LNCaP clone FGC (cell line): ENCODE measurements around the gene SCART1.

Experiments
- DNase-seq: peaks from one replicate; pipeline ENCODE4 v3.0.0-alpha.2; 2011; ENCODE audit warnings: low read depth
- H3K4me3 ChIP-seq: 2 replicates; pipeline ENCODE4 v1.5.1; 2011; ENCODE audit warnings: mild to moderate bottlenecking, low read depth, low read length, control low read depth
- TF ChIP-seq, protein P1 (sequence below): IDR thresholded peaks from 2 replicates; pipeline ENCODE4 v1.5.1; 2012; ENCODE audit warnings: mild to moderate bottlenecking; ENCODE audit not compliant: control insufficient read depth, insufficient read depth; ENCODE audit errors: extremely low read depth

The SCART1 gene

DNA sequence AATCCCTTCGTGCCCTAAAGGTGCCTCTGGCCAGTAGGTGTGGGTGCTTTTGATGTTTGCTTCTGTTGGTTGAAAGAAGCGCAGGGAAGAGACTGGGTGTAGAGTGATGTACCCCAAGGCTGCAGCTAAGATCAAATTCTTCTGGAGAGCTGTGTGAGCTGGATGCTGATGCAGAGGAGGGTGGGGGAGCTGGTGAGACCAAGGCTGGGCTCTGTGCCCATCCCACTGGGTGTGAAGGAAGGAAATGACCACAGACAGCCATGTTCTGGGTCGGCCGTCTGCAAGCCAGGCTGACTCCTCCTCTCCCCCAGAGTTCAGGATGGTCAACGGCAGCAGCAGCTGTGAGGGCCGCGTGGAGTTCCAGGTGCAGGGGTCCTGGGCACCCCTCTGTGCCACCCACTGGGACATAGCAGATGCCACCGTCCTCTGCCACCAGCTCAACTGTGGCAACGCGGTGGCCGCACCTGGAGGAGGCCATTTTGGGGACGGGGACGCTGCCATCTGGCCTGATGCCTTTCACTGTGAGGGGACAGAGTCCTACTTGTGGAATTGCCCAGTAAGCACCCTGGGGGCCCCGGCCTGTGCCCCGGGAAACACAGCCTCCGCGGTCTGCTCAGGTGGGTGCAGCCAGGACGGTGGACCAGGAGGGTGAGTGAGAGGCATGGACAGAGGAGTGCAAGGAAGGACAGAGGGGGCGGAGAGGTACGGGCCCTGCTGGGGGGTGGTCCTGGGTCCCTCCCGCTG, 5.1 kb downstream of the SCART1 start:
- H3K4me3 ChIP-seq: no peak overlapping the region
- TF ChIP-seq, protein P1, sequence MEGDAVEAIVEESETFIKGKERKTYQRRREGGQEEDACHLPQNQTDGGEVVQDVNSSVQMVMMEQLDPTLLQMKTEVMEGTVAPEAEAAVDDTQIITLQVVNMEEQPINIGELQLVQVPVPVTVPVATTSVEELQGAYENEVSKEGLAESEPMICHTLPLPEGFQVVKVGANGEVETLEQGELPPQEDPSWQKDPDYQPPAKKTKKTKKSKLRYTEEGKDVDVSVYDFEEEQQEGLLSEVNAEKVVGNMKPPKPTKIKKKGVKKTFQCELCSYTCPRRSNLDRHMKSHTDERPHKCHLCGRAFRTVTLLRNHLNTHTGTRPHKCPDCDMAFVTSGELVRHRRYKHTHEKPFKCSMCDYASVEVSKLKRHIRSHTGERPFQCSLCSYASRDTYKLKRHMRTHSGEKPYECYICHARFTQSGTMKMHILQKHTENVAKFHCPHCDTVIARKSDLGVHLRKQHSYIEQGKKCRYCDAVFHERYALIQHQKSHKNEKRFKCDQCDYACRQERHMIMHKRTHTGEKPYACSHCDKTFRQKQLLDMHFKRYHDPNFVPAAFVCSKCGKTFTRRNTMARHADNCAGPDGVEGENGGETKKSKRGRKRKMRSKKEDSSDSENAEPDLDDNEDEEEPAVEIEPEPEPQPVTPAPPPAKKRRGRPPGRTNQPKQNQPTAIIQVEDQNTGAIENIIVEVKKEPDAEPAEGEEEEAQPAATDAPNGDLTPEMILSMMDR: no peak
- DNase-seq: no peak

GRCh38 chr10:133459454-133460207, 5.9 kb downstream of the SCART1 start:
- TF ChIP-seq, protein P1: no peak
- no peak overlapping the region for H3K4me3 ChIP-seq
- no peak for DNase-seq

GRCh38 chr10:133460208-133460769, 6.5 kb downstream of the SCART1 start:
- TF ChIP-seq, protein P1: no peak
- no peak overlapping the region for H3K4me3 ChIP-seq
- DNase-seq: no peak

- no peak overlapping the region for H3K4me3 ChIP-seq
- DNase-seq: no peak
- TF ChIP-seq, protein P1: no peak
Observed at GRCh38 chr10:133461027-133461426, 7.3 kb downstream of the SCART1 start.

DNA sequence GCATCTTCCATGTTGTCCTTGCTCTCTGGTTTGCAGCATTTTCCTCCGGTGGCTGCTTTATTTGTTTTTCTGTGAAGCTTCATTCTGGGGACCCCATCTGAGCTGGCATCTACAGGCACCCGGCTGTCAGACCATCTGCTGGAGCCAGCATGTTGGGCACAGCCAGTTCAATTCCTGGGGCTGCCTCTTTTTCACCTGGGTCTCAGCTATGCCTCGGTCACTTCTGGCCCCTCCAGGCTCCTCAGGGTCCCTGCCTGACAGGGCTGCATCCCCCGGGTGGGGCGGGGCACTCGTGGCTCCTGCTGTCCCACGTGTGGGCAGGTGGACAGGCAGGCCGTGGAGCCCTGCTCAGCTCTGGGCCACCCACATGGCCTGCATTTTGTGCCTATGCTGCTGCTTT, 8.1 kb downstream of the SCART1 start:
- TF ChIP-seq, protein P1: no peak
- DNase-seq: no peak
- H3K4me3 ChIP-seq: no peak overlapping the region

DNA sequence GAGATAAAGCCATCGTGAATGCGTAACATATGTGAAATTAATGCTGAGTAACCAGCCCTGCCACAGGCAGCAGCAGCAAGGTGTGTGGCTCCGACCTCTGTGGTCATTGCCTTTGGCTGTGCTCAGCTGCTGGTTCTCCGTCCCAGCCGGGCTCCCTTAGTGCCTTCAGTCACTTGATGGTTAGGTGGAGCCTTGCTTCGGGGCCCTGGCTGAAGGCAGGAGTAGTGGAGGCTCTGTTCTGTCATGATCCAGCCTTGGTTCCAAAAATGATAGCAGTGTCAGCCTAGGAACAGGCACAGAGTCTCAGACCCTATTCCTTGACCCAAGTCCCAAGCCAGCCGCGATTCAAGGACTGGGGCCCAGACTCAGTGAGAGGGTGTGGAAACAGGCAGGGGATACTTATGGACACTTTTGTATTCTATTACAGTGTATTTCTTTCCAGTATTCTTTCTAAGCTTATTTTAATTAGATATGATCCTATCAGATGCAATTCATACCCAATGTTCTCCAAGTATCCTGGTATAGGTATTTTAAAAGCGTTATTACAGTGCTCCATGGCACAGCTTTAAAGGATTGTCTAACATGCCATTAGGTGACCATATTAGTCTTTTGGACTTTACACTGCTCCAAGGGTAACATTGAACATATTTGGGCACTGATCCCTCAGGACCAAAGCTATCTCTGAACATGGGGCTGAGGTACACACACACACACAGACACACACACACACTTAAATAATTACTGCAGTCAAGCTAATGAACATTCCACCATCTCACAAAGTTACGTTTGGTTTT, 9.0 kb downstream of the SCART1 start:
- no peak for DNase-seq
- no peak overlapping the region for H3K4me3 ChIP-seq
- TF ChIP-seq, protein P1: no peak
